CD4-positive, alpha-beta T cell treated with Interleukin-4 for 4 hours (primary cell): ENCODE data around the gene G3BP1.
"Not testable (repeated sequence)": the region's sequence is repeated elsewhere in the genome, so short reads cannot be mapped to it uniquely, and the experiment has no call there.

Source experiments
- DNase-seq: peaks from one replicate; pipeline ENCODE4 v3.0.0-alpha.2; 2020

G3BP1 gene

GRCh38 chr5:151771259-151772028 lies at the start of gene G3BP1:
Gene G3BP1 (plus strand): TSS chr5:151771954. CDS start chr5:151786621, 14,667 bp downstream.
- DNase-seq: peak; percentile 100

- DNase-seq: no peak
These were observed 49.2 kb upstream of the G3BP1 start for GRCh38 chr5:151722546-151722945.

DNA sequence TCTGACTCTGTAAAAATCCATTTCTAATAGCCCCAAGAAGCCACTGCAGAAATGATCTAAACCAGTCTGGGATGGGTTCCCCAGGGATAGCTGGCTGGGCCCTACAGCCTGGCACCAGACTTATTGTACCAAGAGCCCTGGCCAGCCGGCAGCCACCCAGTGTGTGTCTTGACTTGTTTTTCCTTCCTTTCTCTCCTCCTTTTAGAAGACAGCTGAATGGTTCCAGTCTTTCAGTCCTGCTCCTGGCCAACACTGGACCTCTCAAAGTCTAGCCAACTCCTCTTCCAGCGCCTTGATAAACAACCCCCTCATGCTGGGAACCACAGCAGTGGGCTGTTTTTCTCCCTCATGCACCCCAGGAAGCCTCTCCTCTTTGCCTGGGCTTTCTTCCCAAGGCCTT lies 47.4 kb upstream of the G3BP1 start:
- no peak for DNase-seq

DNA sequence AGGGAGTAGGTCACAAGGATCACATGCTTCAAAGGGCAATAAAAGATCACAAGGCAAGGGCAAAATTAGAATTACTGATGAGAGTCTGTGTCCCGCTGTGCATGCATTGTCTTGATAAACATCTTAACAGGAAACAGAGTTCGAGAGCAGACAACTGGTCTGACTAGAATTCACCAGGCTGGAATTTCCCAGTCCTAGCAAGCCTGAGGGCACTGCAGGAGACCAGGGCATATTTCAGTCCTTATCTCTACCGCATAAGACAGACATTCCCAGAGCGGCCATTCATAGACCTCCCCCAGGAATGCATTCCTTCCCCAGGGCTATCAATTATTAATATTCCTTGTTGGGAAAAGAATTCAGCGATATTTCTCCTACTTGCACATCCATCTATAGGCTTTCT lies 42.2 kb upstream of the G3BP1 start:
- DNase-seq: not testable (repeated sequence)

DNA sequence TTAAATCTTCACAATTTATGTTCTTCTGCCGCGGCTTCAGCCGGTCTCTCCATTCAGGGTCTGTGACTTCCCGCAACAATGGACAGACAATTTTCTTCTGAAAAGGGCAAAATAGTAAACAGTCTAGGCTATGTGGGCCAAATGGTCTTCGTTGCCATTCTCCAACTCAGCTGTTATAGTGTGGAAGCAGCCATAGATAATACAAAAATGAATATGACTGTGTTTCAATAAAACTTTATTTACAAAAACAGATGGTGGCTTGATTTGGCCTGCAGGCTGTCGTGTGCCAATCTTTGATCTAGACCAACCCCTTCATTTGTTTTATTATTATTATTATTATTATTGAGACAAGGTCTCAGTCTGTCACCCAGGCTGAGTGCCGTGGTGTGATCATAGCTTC lies 41.4 kb upstream of the G3BP1 start:
- no peak for DNase-seq

DNA sequence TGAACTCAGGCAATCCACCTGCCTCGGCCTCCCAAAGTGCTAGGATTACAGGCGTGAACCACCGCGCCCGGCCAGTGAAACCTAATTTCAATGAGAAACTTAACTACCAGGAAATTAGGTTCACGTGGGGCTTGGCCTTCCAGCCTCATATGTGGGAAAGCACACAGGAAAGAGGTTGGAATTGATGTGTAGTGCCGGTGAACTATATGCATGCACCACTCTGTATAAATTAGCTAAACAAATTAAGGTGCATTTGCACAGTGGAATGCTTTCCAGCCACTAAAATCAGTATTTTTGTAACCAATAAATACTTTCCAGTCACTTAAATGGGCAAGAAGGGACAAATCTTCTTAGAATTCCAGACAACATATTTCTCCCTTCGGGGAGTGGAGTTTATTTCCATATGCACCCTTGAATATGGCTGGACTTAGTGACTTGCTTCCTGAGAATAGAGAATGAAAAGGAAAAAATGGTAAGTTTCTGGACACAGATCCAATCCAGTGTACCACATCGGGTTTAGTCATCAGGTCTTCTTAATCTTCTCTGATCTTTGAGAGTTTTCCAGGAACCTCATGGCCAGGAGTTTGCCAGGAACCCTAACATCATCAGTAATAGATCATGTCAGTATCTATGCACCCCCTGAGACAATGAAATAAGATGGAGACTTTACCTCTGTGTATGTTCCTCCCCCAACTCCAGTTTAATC lies 38.2 kb upstream of the G3BP1 start:
- DNase-seq: no peak

DNA sequence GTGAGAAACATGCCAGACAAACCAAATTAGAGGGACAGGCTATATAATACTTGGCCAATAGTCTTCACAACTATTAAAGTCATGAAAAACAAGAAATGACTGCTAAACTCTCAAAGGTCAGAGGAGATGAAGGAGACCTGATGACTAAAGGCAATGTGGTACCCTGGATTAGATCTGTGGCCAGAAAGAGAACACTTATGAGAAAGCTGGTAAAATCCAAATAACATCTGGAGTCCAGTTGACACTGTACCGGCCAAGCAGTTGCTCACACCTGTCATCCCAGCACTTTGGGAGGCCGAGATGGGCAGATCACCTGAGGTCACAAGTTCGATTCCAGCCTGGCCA lies 37.7 kb upstream of the G3BP1 start:
- DNase-seq: no peak

GRCh38 chr5:151735646-151736045 lies 36.1 kb upstream of the G3BP1 start:
- no peak for DNase-seq

DNA sequence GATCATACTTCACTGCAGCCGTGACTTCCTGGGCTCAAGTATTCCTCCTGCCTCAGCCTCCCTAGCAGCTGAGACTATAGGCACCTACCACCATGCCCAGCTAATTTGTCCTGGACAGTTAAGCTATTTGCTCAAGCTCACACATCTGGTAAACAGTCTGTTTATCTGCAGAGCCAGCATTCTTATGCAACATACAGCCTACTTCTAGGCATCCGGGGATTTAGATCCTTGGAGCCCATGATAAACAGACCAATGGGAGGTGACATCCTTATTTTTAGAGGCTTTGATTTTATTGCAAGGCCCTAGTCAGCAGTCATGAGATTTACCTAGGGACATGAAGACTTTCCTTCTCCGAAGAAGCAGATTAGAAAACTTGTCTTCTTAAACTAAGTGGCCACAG lies 34.3 kb upstream of the G3BP1 start:
- DNase-seq: no peak

- no peak for DNase-seq
These were observed 33.5 kb upstream of the G3BP1 start for GRCh38 chr5:151738125-151738848.

- DNase-seq: no peak
These were observed 32.4 kb upstream of the G3BP1 start for GRCh38 chr5:151739395-151739794.

DNA sequence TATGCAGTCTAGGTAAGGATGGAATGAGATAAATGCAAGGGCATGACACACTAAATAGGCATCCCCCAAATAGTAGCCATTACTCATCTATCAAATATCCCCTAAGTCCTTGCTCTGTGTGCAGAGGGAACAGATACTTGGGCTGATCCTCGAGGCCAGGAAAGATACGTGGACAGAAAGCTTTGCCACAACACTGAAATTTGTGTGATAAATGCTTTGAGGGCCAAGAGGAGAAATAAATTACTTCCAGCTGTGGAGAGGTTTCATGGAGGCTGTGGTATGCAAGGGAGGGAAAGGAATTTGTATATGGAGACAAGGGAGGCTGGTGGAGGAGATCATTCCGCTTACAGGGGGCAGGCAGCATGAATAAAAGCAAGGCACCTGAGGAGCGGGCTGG lies 31.8 kb upstream of the G3BP1 start:
- DNase-seq: no peak

DNA sequence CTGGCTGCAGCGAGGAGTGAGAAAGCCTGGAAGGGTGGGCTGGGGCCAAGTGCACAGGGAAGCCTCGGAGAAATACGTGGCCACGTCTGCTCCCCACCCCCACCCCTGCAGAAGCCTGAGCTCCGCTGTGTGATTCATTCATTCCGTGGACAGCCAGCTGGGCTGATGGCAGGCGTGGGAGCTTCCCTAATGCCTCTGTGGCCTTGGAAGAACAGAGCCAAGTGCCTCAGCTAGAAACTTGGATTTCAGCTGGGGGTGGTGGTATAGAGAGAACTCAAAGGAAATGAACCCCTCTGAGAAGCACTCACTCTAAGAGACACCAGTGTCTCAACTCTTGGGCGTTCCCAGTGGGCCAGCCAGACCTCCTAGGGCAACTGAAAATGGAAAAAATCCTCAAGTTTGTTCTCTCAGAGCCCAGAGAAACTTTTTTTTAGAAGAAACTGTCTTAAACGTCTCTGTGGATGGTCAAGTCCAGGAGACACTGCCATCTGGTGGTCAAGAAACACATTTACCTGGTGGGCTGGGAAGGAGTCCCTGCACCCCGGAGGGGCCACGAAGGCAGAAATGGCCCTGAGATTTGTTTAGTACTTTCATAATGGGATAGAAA lies 31.3 kb upstream of the G3BP1 start:
- DNase-seq: peak; percentile 69

GRCh38 chr5:151740958-151741373 lies 30.8 kb upstream of the G3BP1 start:
- no peak for DNase-seq

GRCh38 chr5:151741678-151742423 lies 29.9 kb upstream of the G3BP1 start:
- DNase-seq: no peak

DNA sequence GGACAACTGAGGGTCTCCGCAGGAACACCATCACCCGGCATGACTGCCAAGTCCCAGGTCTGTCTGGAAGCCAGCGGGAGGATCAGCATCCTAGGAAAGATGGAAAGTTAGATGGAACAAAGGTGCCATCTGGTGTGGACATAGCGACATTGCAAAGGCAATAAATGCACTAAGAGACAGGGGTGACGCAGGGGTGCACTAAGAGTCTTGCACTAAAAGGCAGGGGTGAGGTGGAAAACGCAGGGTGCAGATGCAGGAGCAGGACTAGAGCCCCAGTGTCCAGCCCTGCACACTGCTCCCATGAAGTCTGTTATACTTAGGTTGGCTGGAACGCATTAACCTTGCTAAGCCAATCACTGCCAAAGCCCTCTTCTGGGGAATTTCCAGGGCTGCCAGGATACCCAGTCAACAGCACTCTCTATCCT lies 28.9 kb upstream of the G3BP1 start:
- no peak for DNase-seq

- DNase-seq: no peak
These were observed 28.2 kb upstream of the G3BP1 start for GRCh38 chr5:151743530-151743929.

DNA sequence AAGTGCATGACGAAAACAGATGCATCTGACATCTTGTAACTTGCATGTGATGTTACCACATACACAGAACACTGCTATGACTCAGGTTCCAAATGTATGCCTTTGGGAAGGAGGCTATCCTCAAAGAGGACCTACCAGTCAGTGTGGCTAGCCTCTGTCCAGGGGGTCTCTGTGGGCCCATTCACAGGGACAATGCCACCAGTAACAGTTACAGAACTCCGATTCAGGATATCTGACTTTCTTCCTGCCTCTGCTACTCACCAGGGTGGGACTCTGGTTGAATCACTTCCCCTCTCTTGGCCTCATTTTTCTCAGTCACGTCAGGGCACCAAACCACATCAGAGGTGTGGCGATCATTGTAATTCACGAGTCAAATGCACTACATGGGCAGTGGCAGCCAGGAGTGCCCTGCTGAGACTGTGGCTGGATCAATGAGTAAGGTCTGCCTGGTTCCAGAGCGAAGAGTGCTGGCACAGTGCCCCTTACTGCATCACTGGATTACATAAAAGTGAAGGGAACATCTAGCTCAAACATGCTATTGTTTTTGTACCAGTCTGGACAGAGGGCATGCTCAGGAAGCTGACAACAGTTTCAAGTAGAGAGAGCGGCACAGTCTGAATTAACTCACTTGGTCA lies 26.6 kb upstream of the G3BP1 start:
- DNase-seq: peak; percentile 61

DNA sequence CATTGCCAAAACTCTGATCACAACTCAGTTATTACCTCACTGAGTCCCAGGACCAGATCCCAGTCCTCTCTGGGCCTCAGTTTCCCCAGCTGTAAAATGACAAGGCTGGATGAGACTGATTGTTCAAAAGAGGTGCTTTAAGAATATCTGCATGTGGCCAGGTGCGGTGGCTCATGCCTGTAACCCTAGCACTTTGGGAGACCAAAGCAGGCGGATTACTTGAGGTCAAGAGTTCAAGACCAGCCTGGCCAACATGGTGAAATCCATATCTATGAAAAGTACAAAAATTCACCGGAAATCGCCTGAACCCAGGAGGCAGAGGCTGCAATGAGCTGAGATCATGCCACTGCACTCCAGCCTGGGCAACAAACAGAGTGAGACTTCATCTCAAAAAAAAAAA lies 21.6 kb upstream of the G3BP1 start:
- DNase-seq: no peak

GRCh38 chr5:151751091-151751490 lies 20.7 kb upstream of the G3BP1 start:
- DNase-seq: no peak

DNA sequence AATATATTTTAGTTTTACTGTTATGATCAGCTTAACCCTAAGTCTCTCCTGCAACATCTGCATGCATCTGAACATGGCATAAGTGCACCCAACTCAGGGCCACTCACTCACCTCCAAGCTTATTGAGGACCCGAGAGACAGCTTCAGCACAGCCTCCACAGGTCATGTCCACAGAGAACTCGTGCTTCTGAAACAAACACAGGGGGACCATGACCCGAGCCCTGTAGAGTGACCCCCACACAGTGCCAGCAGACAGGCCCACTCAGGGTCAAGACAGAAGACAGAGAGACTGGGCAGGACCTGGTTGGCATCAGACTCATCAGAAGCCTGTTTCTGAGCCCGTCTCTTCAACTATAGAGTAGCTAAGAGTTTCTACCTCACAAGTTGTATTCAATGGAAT lies 20.2 kb upstream of the G3BP1 start:
- DNase-seq: no peak

- DNase-seq: no peak
These were observed 16.4 kb upstream of the G3BP1 start for GRCh38 chr5:151755383-151755782.
